IMR-90 (cell line): ENCODE measurements around the gene NEAT1. TPM values are rescaled to one million over a fixed set of nuclear protein-coding genes. Genes with fewer than 3 reads are reported as not detected.
A peak's percentile ranks its signal among the peaks of the same experiment; 100 is the strongest.

Source experiments
- ATAC-seq: fragments of 200-7000 bp; cut with Tn5 transposase; 2 replicates; pipeline ENCODE4 v1.9.1; 2020; ENCODE audit warnings: low read depth, mild to moderate bottlenecking, moderate library complexity
- BruUV-seq: library from RNA; stranded (reverse); fragments of 400-500 nt; replicated peaks from 2 replicates; lab custom pipeline; 2021; lab: Mats Ljungman, UMichigan
- CTCF ChIA-PET: fragments of 300-600 bp; formaldehyde crosslinking; extraction: SDS; loops from one replicate; lab custom pipeline; 2021; ENCODE audit warnings: antibody characterized with exemption; lab: Yijun Ruan, JAX
- POLR2A ChIA-PET: fragments of 300-600 bp; sonication (Branson Sonifier 250); formaldehyde crosslinking; loops from one replicate; lab custom pipeline; 2022; ENCODE audit warnings: antibody characterized with exemption; ENCODE audit not compliant: unreplicated experiment; lab: Charles Lee
- DNase-seq: peaks from one replicate; pipeline ENCODE4 v3.0.0; 2013
- H2AFZ ChIP-seq: replicated peaks from 2 replicates; pipeline ENCODE3; 2013; ENCODE audit warnings: low read length, mild to moderate bottlenecking; ENCODE audit not compliant: poor library complexity
- H2AK5ac ChIP-seq: 2 replicates; pipeline ENCODE4 v1.6.1; 2013; ENCODE audit warnings: low read depth, low read length, inconsistent platforms
- H2AK9ac ChIP-seq: replicated peaks from 2 replicates; pipeline ENCODE3; 2013; ENCODE audit warnings: mild to moderate bottlenecking, low read depth, low read length, moderate library complexity; ENCODE audit not compliant: poor library complexity
- H2BK120ac ChIP-seq: 2 replicates; pipeline ENCODE4 v1.6.1; 2013; ENCODE audit warnings: low read depth, low read length, inconsistent platforms
- H2BK15ac ChIP-seq: 3 replicates; pipeline ENCODE4 v1.6.1; 2013; ENCODE audit warnings: low read depth, low read length, inconsistent platforms
- H2BK20ac ChIP-seq: 2 replicates; pipeline ENCODE4 v1.6.1; 2013; ENCODE audit warnings: low read depth, mild to moderate bottlenecking, inconsistent platforms, low read length, moderate library complexity
- H2BK5ac ChIP-seq: 2 replicates; pipeline ENCODE4 v1.6.1; 2013; ENCODE audit warnings: mild to moderate bottlenecking, low read depth, low read length, inconsistent platforms; ENCODE audit not compliant: poor library complexity, severe bottlenecking
- H3K14ac ChIP-seq: replicated peaks from 2 replicates; pipeline ENCODE4 v1.6.1; 2013; ENCODE audit warnings: low read depth, low read length, inconsistent platforms
- H3K18ac ChIP-seq: 2 replicates; pipeline ENCODE4 v1.6.1; 2013; ENCODE audit warnings: low read depth, low read length, control low read depth
- H3K23ac ChIP-seq: 2 replicates; pipeline ENCODE4 v1.6.1; 2013; ENCODE audit warnings: low read depth, low read length, inconsistent platforms
- H3K27ac ChIP-seq: 2 replicates; pipeline ENCODE4 v1.5.1; 2013; ENCODE audit warnings: mild to moderate bottlenecking, control low read depth, low read length; ENCODE audit not compliant: insufficient read depth
- H3K27me3 ChIP-seq: 2 replicates; pipeline ENCODE4 v1.6.1; 2013; ENCODE audit warnings: low read length; ENCODE audit not compliant: control insufficient read depth, insufficient read depth
- H3K36me3 ChIP-seq: 2 replicates; pipeline ENCODE4 v1.6.1; 2013; ENCODE audit warnings: low read length, mixed read lengths; ENCODE audit not compliant: control insufficient read depth, insufficient read depth
- H3K4ac ChIP-seq: 2 replicates; pipeline ENCODE4 v1.6.1; 2013; ENCODE audit warnings: low read depth, low read length, inconsistent platforms
- H3K4me1 ChIP-seq: 2 replicates; pipeline ENCODE4 v1.6.1; 2013; ENCODE audit warnings: low read length, mixed read lengths; ENCODE audit not compliant: control insufficient read depth, insufficient read depth
- H3K4me2 ChIP-seq: 2 replicates; pipeline ENCODE4 v1.6.1; 2013; ENCODE audit warnings: low read depth, mild to moderate bottlenecking, control low read depth, low read length, moderate library complexity
- H3K4me3 ChIP-seq: 2 replicates; pipeline ENCODE4 v1.5.1; 2013; ENCODE audit warnings: low read depth, mild to moderate bottlenecking, control low read depth, low read length, moderate library complexity; ENCODE audit not compliant: insufficient read depth
- H3K56ac ChIP-seq: 2 replicates; pipeline ENCODE4 v1.6.1; 2013; ENCODE audit warnings: low read length, inconsistent platforms; ENCODE audit not compliant: insufficient read depth; ENCODE audit errors: extremely low read depth
- H3K79me1 ChIP-seq, 2 experiments: 2 replicates each; pipeline ENCODE4 v1.6.1; 2013; ENCODE audit warnings: low read length in 2 of 2, inconsistent platforms in 1 of 2, low read depth in 1 of 2
- H3K9ac ChIP-seq: 2 replicates; pipeline ENCODE4 v1.6.1; 2013; ENCODE audit warnings: low read depth, low read length, control low read depth
- H3K9me1 ChIP-seq: 2 replicates; pipeline ENCODE4 v1.6.1; 2013; ENCODE audit warnings: low read length, inconsistent platforms; ENCODE audit not compliant: insufficient read depth
- H3K9me3 ChIP-seq: 2 replicates; pipeline ENCODE4 v1.6.1; 2013; ENCODE audit warnings: low read length; ENCODE audit not compliant: control insufficient read depth, insufficient read depth
- H4K20me1 ChIP-seq: 2 replicates; pipeline ENCODE4 v1.6.1; 2013; ENCODE audit warnings: low read length, inconsistent platforms; ENCODE audit not compliant: insufficient read depth
- H4K5ac ChIP-seq: 2 replicates; pipeline ENCODE4 v1.6.1; 2013; ENCODE audit warnings: mild to moderate bottlenecking, low read depth, low read length, control low read depth
- H4K8ac ChIP-seq, 2 experiments: 2 replicates each; pipeline ENCODE4 v1.6.1; 2013; ENCODE audit warnings: low read depth in 2 of 2, low read length in 2 of 2, control low read depth in 1 of 2, inconsistent platforms in 1 of 2
- H4K91ac ChIP-seq: 2 replicates; pipeline ENCODE4 v1.6.1; 2013; ENCODE audit warnings: low read depth, low read length, inconsistent platforms; ENCODE audit not compliant: insufficient read depth
- CHD1 ChIP-seq: IDR thresholded peaks from 2 replicates; pipeline ENCODE4 v1.6.1; 2012; ENCODE audit warnings: low read depth, low read length, improper control_type of control experiment
- MXI1 ChIP-seq: IDR thresholded peaks from 2 replicates; pipeline ENCODE4 v1.6.1; 2012; ENCODE audit warnings: low read depth, mild to moderate bottlenecking, low read length, moderate library complexity, borderline replicate concordance
- NFE2L2 ChIP-seq: fragments of 150-350 bp; IDR thresholded peaks from 2 replicates; pipeline ENCODE4 v1.6.1; 2016; ENCODE audit warnings: low read depth, mild to moderate bottlenecking, low read length
- POLR2A ChIP-seq: IDR thresholded peaks from 2 replicates; pipeline ENCODE4 v1.6.1; 2012; ENCODE audit warnings: mild to moderate bottlenecking, low read depth, low read length
- RAD21 ChIP-seq: IDR thresholded peaks from 2 replicates; pipeline ENCODE4 v1.6.1; 2012; ENCODE audit warnings: low read length, improper control_type of control experiment
- RCOR1 ChIP-seq: IDR thresholded peaks from 2 replicates; pipeline ENCODE4 v1.6.1; 2012; ENCODE audit warnings: mild to moderate bottlenecking, low read length, improper control_type of control experiment; ENCODE audit not compliant: insufficient replicate concordance
- WGBS, 2 experiments: methylation state at CpG; one replicate each; pipeline versions ENCODE4 v1.1.5 to v1.1.7; 2013; ENCODE audit warnings: missing lambda C conversion rate in 2 of 2; ENCODE audit not compliant: insufficient read length in 1 of 2; ENCODE audit errors: extremely low coverage in 2 of 2; 5-methylcytosine and 5-hydroxymethylcytosine counted together
- dilution Hi-C: fragments of 300-500 bp; cut with HindIII; formaldehyde crosslinking; loops from one replicate; pipeline ENCODE4 v1.14.3; 2018; ENCODE audit warnings: low sequenced_read_pairs; ENCODE audit not compliant: unreplicated experiment
- in situ Hi-C: fragments of 300-500 bp; cut with MboI; formaldehyde crosslinking; loops from 3 replicates; pipeline ENCODE4 v1.14.3; 2019; ENCODE audit warnings: low sequenced_read_pairs, inconsistent platforms, mixed read lengths
- intact Hi-C: fragments of 100-400 bp; cut with micrococcal nuclease; formaldehyde crosslinking; loops from 2 replicates; pipeline ENCODE4 v1.10.0; 2022
- polyA plus RNA-seq, 3 experiments: library from polyadenylated mRNA; depleted of rRNA; stranded (reverse); fragments of >200 nt; gene quantifications; 2 replicates each; pipeline ENCODE4 v1.2.3, GENCODE V29; 2012; ENCODE audit warnings: low replicate concordance in 1 of 3
- total RNA-seq: library from RNA; depleted of rRNA; stranded (reverse); fragments of >200 nt; gene quantifications from 2 replicates; pipeline ENCODE4 v1.2.3, GENCODE V29; 2012

Gene NEAT1
- total and polyA plus RNA-seq, 2 of the 4 experiments (the other 2 are of a cell fraction), result 30.1 to 114 TPM

GRCh38 chr11:65446446-65447277 is 24.1 kb downstream of the NEAT1 start:
- Histone ChIP-seq H3K79me1 (peaks cover 4 to 48% of the 10 kb centered on the region in 2 experiments), H2BK20ac (no peak overlapping the region), H3K14ac (no peak overlapping the region), H3K4me2 (no peak overlapping the region), H2AFZ (no peak overlapping the region), H3K56ac (no peak overlapping the region), H2BK5ac (no peak overlapping the region), H3K23ac (no peak overlapping the region), H2AK5ac (no peak overlapping the region), H3K9me1 (peaks cover 12% of the 10 kb centered on the region; the same call in 1 of the 2 replicates), H4K5ac (no peak overlapping the region), H4K91ac (no peak overlapping the region), H4K8ac (no peak overlapping the region), H3K4me3 (no peak overlapping the region), H3K27ac (peak overlapping the region; percentile 3; the same call in 1 of the 2 replicates), H3K4me1 (peaks cover 4% of the 10 kb centered on the region; the same call in 1 of the 2 replicates), H3K4ac (no peak overlapping the region), H2AK9ac (peak overlapping the region; percentile 48), H3K27me3 (no peaks in the 10 kb centered on the region), H3K36me3 (peaks cover 38% of the 10 kb centered on the region), H3K9me3 (no peaks in the 10 kb centered on the region), H4K20me1 (peaks cover 76% of the 10 kb centered on the region), H2BK120ac (no peak overlapping the region), H3K9ac (no peak overlapping the region), H2BK15ac (no peak overlapping the region), H3K18ac (no peak overlapping the region)
- intact Hi-C loops, result no loop called here
- no peak for TF ChIP-seq MXI1
- peak; percentile 70; the same call in 1 of the 2 replicates for TF ChIP-seq CHD1
- no peak for TF ChIP-seq RCOR1
- TF ChIP-seq RAD21, result no peak
- peak; percentile 36 for TF ChIP-seq POLR2A
- TF ChIP-seq NFE2L2, result peak; percentile 2; the same call in 1 of the 2 replicates
- WGBS, 2 experiments, result 87% methylated on average over 6 of the region's 11 CpGs; no CpG with 5 or more reads in 1 of the 2 experiments
- in situ Hi-C loops, result no loop called here
- DNase-seq (peak; percentile 53), ATAC-seq (peak; percentile 1)
- dilution Hi-C loops, result no loop called here
- ChIA-PET CTCF (interaction anchor here (1.3 to 1.6 kb wide), 3 partner anchors 30 to 63 kb away, joined by 4 to 8 read pairs (median 4); no protein-coding TSS in a partner anchor), POLR2A (interaction anchor here (0.6 to 2.5 kb wide), 9 partner anchors 23 to 64 kb away, joined by 3 to 27 read pairs (median 5); partner anchors contain the start of gene MALAT1)
- no TSS peak for BruUV-seq
